Upper lobe of right lung (tissue), 1 donor: ENCODE measurements around the gene STX10. TPM values are rescaled to one million over a fixed set of nuclear protein-coding genes. Genes with fewer than 3 reads are reported as not detected.

Source experiments
- ATAC-seq: fragments of 200-7000 bp; cut with Tn5 transposase; one replicate; pipeline ENCODE4 v1.9.1; 2020; ENCODE audit warnings: mild to moderate bottlenecking, moderate library complexity
- DNase-seq: peaks from one replicate; pipeline ENCODE4 v3.0.0-alpha.2; 2020
- H3K27ac ChIP-seq: fragments of 200-600 bp; one replicate; pipeline ENCODE4 v1.8.0; 2022
- H3K27me3 ChIP-seq: fragments of 200-600 bp; one replicate; pipeline ENCODE4 v1.8.0; 2022; ENCODE audit warnings: mild to moderate bottlenecking
- H3K36me3 ChIP-seq: fragments of 200-600 bp; one replicate; pipeline ENCODE4 v1.8.0; 2022
- H3K4me1 ChIP-seq: fragments of 200-600 bp; one replicate; pipeline ENCODE4 v1.8.0; 2022
- H3K4me3 ChIP-seq: fragments of 200-600 bp; one replicate; pipeline ENCODE4 v1.8.0; 2022; ENCODE audit warnings: mild to moderate bottlenecking
- H3K9me3 ChIP-seq: fragments of 200-600 bp; one replicate; pipeline ENCODE4 v1.8.0; 2022
- CTCF ChIP-seq: fragments of 200-600 bp; IDR thresholded peaks from one replicate; pipeline ENCODE4 v1.8.0; 2022; ENCODE audit warnings: antibody characterized with exemption
- intact Hi-C: fragments of 100-400 bp; cut with DNase I; formaldehyde crosslinking; loops from one replicate; pipeline ENCODE4 v1.11.0; 2022
- total RNA-seq: library from RNA; stranded (reverse); fragmentation: NEBNext Ultra II Directional; extraction: Animal tissue kit (Norgen Biotek cat#: 25700); gene quantifications from one replicate; pipeline ENCODE4 v1.2.1, GENCODE V29; 2021
- donor health status: DM: no; HTN: yes; CAD: no; lungs with severe emphysema.

Gene STX10
- total RNA-seq, 1 donor from 2014 or later = 65.4 TPM

GRCh38 chr19:13155472-13156359, 5.5 kb upstream of the STX10 start:
- intact Hi-C loops = no loop called here
- Histone ChIP-seq H3K27me3 (no peaks in the 10 kb centered on the region), H3K36me3 (no peaks in the 10 kb centered on the region), H3K4me1 (peaks cover 22% of the 10 kb centered on the region), H3K4me3 (peak overlapping the region; percentile 96), H3K9me3 (no peaks in the 10 kb centered on the region), H3K27ac (peak overlapping the region; percentile 99)
- TF ChIP-seq CTCF = no peak
- DNase-seq (peak; percentile 91), ATAC-seq (peak; percentile 26)

GRCh38 chr19:13154911-13155471, 4.8 kb upstream of the STX10 start:
- ATAC-seq = peak; percentile 1
- intact Hi-C loops = no loop called here
- DNase-seq = peak; percentile 94
- H3K4me1 ChIP-seq = peaks cover 22% of the 10 kb centered on the region
- H3K4me3 ChIP-seq = peak overlapping the region; percentile 96
- H3K27me3 ChIP-seq = no peaks in the 10 kb centered on the region
- H3K9me3 ChIP-seq = no peaks in the 10 kb centered on the region
- peak; percentile 22 for TF ChIP-seq CTCF
- no peaks in the 10 kb centered on the region for H3K36me3 ChIP-seq
- H3K27ac ChIP-seq = peak overlapping the region; percentile 99

GRCh38 chr19:13154241-13154778, 4.1 kb upstream of the STX10 start:
- Histone ChIP-seq H3K4me3 (peak overlapping the region; percentile 96), H3K27me3 (no peaks in the 10 kb centered on the region), H3K9me3 (no peaks in the 10 kb centered on the region), H3K27ac (peak overlapping the region; percentile 99), H3K36me3 (no peaks in the 10 kb centered on the region), H3K4me1 (peaks cover 22% of the 10 kb centered on the region)
- TF ChIP-seq CTCF = no peak
- ATAC-seq (peak; percentile 41), DNase-seq (peak; percentile 98)
- intact Hi-C loops = no loop called here

GRCh38 chr19:13153569-13154240, 3.5 kb upstream of the STX10 start:
- peaks cover 26% of the 10 kb centered on the region for H3K4me1 ChIP-seq
- TF ChIP-seq CTCF = peak; percentile 37
- peak overlapping the region; percentile 99 for H3K27ac ChIP-seq
- no peak for ATAC-seq
- H3K9me3 ChIP-seq = no peaks in the 10 kb centered on the region
- peak overlapping the region; percentile 96 for H3K4me3 ChIP-seq
- intact Hi-C loops = no loop called here
- no peaks in the 10 kb centered on the region for H3K36me3 ChIP-seq
- no peak for DNase-seq
- H3K27me3 ChIP-seq = no peaks in the 10 kb centered on the region

GRCh38 chr19:13152974-13153568, 2.9 kb upstream of the STX10 start:
- ATAC-seq (peak; percentile 45), DNase-seq (peak; percentile 96)
- Histone ChIP-seq H3K4me1 (peaks cover 31% of the 10 kb centered on the region), H3K27ac (peak overlapping the region; percentile 99), H3K9me3 (no peaks in the 10 kb centered on the region), H3K4me3 (peak overlapping the region; percentile 96), H3K36me3 (no peaks in the 10 kb centered on the region), H3K27me3 (no peaks in the 10 kb centered on the region)
- intact Hi-C loops = no loop called here
- TF ChIP-seq CTCF = no peak
